Esophagus muscularis mucosa (tissue), 3 donors: Measurements from ENCODE around the gene SGIP1.

Experiments
- CTCF ChIP-seq, 3 experiments: fragments of 200-600 bp in 2 of 3; fragments of 450-650 bp in 1 of 3; sonication (generic) in 2 of 3; IDR thresholded peaks; one replicate each; pipeline ENCODE4 v1.5.1; 2017 to 2019; ENCODE audit warnings: antibody characterized with exemption in 3 of 3, mild to moderate bottlenecking in 2 of 3, moderate library complexity in 1 of 3
- POLR2A ChIP-seq: fragments of 450-650 bp; IDR thresholded peaks from one replicate; pipeline ENCODE4 v1.6.1; 2017; ENCODE audit warnings: antibody characterized with exemption, moderate library complexity, mild to moderate bottlenecking, low read depth
- POLR2AphosphoS5 ChIP-seq, 2 donors: sonication (generic); formaldehyde crosslinking; IDR thresholded peaks; one replicate each; pipeline ENCODE4 v1.6.1; 2017; ENCODE audit warnings: antibody characterized with exemption in 2 of 2

DNA sequence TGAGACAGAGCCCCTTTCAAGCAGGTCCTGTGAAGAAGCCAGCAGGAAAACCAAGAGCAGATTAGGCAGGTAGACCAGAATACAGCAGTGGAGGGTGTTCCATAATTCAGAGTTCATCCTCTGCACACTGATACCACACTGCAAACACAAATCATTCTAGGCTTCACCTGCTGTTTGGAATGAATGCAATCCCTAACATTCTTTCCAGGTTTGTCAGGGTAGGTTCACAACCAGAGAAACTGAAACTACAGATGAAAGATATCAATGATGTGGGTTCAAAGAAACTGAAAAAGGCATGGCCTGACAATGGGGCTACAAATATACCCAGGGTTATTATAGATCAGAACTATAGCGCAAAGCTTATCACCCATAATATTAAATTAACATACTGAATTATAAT is 8.9 kb upstream of the SGIP1 start:
- no peak for TF ChIP-seq CTCF (IDR thresholded peaks at IDR 0.05)
- TF ChIP-seq POLR2AphosphoS5 (IDR thresholded peaks at IDR 0.05): no peak
- TF ChIP-seq POLR2A: no peak
